Cardiac muscle cell (in vitro differentiated cells and primary cell): ENCODE results near the gene XYLT1. TPM values are rescaled to one million over a fixed set of nuclear protein-coding genes. Genes with fewer than 3 reads are reported as not detected.
A peak's percentile ranks its signal among the peaks of the same experiment; 100 is the strongest.

Source experiments
- DNase-seq, 2 donors: peaks; one replicate each; pipeline versions ENCODE4 v3.0.0 to v3.0.0-alpha.2; 2010 to 2017; ENCODE audit warnings: low read depth in 1 of 2, low spot score in 1 of 2
- H3K27ac ChIP-seq: fragments of 200-600 bp; sonication (generic); 2 replicates; pipeline ENCODE4 v1.5.1; 2016
- H3K27me3 ChIP-seq: fragments of 200-600 bp; sonication (generic); 2 replicates; pipeline ENCODE4 v1.6.0; 2016; ENCODE audit warnings: control low read depth
- H3K36me3 ChIP-seq: fragments of 200-600 bp; sonication (generic); 2 replicates; pipeline ENCODE4 v1.5.1; 2016; ENCODE audit warnings: control low read depth
- H3K4me1 ChIP-seq: fragments of 200-600 bp; sonication (generic); 2 replicates; pipeline ENCODE4 v1.8.1; 2017; ENCODE audit warnings: low read depth, mild to moderate bottlenecking, mixed run types
- H3K4me3 ChIP-seq: fragments of 200-600 bp; sonication (generic); 2 replicates; pipeline ENCODE4 v1.5.1; 2016; ENCODE audit warnings: mild to moderate bottlenecking
- H3K9me3 ChIP-seq: fragments of 200-600 bp; sonication (generic); 2 replicates; pipeline ENCODE4 v1.5.1; 2017; ENCODE audit warnings: low read depth, mild to moderate bottlenecking, control low read depth
- polyA plus RNA-seq: library from polyadenylated mRNA; unstranded; fragments of >200 nt; fragmentation: Nextera tagmentation; extraction: Ambion mirVana; gene quantifications from 2 replicates; pipeline ENCODE4 v1.2.1, GENCODE V29; 2016
- total RNA-seq: library from RNA; depleted of rRNA; stranded (reverse); fragments of >200 nt; gene quantifications from 2 replicates; pipeline ENCODE4 v1.2.3, GENCODE V29; 2016
- TF ChIP-seq, protein P1 (sequence below): IDR thresholded peaks from 2 replicates; pipeline ENCODE4 v1.5.1; 2012; ENCODE audit warnings: low read depth, mild to moderate bottlenecking, low read length

The XYLT1 gene
- total and polyA plus RNA-seq, 2 experiments from 2014 or later, result 3.1 to 7.2 TPM

DNA sequence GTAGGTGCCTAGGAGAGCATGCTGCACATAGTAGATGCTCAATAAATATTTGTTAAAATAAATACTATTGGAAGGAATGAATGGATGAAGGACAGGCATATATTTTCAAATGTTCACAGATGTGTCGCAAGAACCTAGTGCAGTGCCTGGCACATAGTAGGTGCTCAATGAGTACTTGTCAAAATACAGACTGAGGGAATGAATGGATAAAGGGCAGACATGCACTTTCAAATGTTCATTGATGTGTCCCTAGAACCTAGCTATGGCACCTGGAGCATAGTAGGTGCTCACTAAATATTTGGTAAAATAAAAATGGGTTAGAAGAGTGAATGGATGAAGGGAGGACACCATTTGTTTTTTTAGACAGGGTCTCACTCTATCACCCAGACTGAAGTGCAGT, 26.1 kb downstream of the XYLT1 start:
- Histone ChIP-seq H3K36me3 (no peaks in the 10 kb centered on the region), H3K4me3 (no peak overlapping the region), H3K27ac (no peak overlapping the region), H3K9me3 (no peaks in the 10 kb centered on the region), H3K4me1 (no peaks in the 10 kb centered on the region), H3K27me3 (no peaks in the 10 kb centered on the region)
- DNase-seq, result no peak
- TF ChIP-seq, protein P1, sequence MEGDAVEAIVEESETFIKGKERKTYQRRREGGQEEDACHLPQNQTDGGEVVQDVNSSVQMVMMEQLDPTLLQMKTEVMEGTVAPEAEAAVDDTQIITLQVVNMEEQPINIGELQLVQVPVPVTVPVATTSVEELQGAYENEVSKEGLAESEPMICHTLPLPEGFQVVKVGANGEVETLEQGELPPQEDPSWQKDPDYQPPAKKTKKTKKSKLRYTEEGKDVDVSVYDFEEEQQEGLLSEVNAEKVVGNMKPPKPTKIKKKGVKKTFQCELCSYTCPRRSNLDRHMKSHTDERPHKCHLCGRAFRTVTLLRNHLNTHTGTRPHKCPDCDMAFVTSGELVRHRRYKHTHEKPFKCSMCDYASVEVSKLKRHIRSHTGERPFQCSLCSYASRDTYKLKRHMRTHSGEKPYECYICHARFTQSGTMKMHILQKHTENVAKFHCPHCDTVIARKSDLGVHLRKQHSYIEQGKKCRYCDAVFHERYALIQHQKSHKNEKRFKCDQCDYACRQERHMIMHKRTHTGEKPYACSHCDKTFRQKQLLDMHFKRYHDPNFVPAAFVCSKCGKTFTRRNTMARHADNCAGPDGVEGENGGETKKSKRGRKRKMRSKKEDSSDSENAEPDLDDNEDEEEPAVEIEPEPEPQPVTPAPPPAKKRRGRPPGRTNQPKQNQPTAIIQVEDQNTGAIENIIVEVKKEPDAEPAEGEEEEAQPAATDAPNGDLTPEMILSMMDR, result no peak

DNA sequence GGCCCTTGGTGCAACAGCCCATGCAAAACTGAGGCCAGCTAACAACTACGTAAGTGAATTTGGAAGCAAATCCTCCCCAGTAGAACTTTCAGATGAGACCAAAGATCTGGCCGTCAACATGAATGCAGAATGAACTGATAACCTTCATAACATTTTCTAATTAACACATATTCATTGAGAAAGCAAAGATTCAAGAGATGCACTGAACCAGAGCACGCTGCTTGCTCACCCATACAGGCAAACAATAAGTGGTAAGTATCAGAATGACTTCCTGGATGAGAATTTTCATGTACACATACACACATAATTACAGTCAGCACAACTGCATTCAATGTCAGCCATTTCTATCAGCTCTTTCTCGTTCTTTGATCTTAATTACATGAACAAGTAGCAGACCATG, 30.6 kb downstream of the XYLT1 start:
- Histone ChIP-seq H3K4me3 (no peak overlapping the region), H3K27me3 (no peaks in the 10 kb centered on the region), H3K36me3 (no peaks in the 10 kb centered on the region), H3K27ac (no peak overlapping the region), H3K9me3 (no peaks in the 10 kb centered on the region), H3K4me1 (peaks cover 11% of the 10 kb centered on the region)
- no peak for DNase-seq
- TF ChIP-seq, protein P1, result no peak

DNA sequence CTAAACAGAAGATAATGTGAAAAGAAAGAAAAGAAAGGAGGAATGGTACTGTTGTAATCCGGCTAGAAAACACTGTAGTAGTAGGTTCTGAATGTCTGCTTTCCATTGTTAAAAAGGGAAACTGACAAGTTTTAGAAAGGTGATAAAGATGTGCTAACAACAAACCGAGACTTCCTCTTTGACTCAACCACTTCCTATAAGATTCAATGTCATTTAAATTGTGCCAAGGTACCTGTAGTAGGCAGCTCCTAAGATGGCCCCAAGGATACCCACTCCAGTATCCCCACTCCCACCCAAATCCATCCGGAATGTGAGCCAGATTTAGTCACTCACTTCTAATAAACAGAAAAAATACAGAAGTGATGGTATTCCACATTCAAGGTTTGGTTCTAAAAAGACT, 31.2 kb downstream of the XYLT1 start:
- Histone ChIP-seq H3K4me1 (peaks cover 16% of the 10 kb centered on the region), H3K27ac (no peak overlapping the region), H3K36me3 (no peaks in the 10 kb centered on the region), H3K4me3 (no peak overlapping the region), H3K9me3 (no peaks in the 10 kb centered on the region), H3K27me3 (no peaks in the 10 kb centered on the region)
- DNase-seq, result no peak
- TF ChIP-seq, protein P1, result no peak

DNA sequence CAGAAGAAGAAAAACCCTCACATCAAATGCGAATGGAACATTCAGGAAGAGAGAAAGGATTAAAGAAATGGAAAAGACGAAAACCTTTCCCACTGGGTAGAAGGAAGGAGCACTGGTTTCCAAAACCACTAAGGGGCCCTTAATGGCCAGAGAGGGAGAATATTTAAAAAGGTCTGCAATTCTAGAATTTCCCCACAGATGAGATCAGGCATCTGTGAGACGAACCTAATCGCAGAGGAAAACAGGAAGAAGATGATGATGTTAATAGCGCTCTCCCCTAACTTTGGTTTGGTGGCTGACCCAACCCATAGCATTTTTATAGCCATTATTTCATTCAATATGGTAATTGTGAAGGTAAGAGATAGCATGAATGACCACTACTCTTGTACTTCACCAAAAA, 32.8 kb downstream of the XYLT1 start:
- DNase-seq, result no peak
- no peaks in the 10 kb centered on the region for H3K27me3 ChIP-seq
- TF ChIP-seq, protein P1, result no peak
- no peaks in the 10 kb centered on the region for H3K9me3 ChIP-seq
- no peak overlapping the region for H3K4me3 ChIP-seq
- H3K27ac ChIP-seq, result no peak overlapping the region
- H3K36me3 ChIP-seq, result no peaks in the 10 kb centered on the region
- peaks cover 27% of the 10 kb centered on the region for H3K4me1 ChIP-seq

DNA sequence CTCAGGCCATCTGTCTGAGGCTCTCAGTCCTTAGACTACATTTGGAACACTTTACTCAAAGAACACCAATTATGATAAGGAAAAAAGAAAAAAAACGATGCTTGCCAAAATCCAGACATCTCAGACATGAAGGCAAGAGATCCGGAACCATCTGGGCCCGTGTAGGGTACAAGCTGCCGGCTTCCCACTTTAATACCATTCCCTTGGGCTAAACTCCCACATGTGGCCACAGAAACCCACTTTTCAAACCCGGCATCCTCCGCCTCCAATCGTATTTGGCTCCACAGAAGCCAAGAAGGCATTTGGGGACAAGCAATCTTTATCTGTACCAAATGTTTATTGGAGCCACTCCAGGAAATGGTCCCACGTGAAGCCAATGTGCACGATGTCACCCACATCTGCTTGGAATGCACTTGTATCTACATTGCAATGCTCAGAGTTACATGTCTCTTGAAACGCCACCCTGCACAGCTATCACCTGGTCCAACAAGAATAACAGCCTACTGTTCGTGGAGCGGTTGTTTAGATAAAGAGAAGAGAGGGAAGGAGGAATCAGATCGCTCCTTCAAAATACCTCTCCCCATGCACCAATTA, 33.5 kb downstream of the XYLT1 start:
- DNase-seq, result peak; percentile 3 to 7
- no peak overlapping the region for H3K27ac ChIP-seq
- H3K9me3 ChIP-seq, result no peaks in the 10 kb centered on the region
- H3K4me3 ChIP-seq, result no peak overlapping the region
- H3K4me1 ChIP-seq, result peaks cover 27% of the 10 kb centered on the region
- no peaks in the 10 kb centered on the region for H3K27me3 ChIP-seq
- no peaks in the 10 kb centered on the region for H3K36me3 ChIP-seq
- TF ChIP-seq, protein P1, result no peak
